SK-N-MC (cell line): ENCODE measurements around the gene SLC38A1.

ENCODE experiments used
- EZH2 ChIP-seq: fragments of 200-600 bp; sonication (generic); IDR thresholded peaks from one replicate; pipeline ENCODE4 v1.6.1; 2017; ENCODE audit warnings: antibody characterized with exemption
- POLR2AphosphoS5 ChIP-seq: IDR thresholded peaks from 2 replicates; pipeline ENCODE4 v1.6.1; 2012; ENCODE audit warnings: mild to moderate bottlenecking, low read depth, low read length, borderline replicate concordance

GRCh38 chr12:46233423-46233822 is 35.4 kb downstream of the SLC38A1 start:
- TF ChIP-seq POLR2AphosphoS5 (no peak), EZH2 (no peak)
